Liver (tissue), 3 donors: Measurements from ENCODE around the gene OSBPL5.

Experiments used
- JUND ChIP-seq, 2 donors: IDR thresholded peaks; 2 replicates each; pipeline ENCODE4 v1.6.1; 2016; ENCODE audit warnings: antibody characterized with exemption in 2 of 2
- RAD21 ChIP-seq, 2 donors: IDR thresholded peaks; 2 replicates each; pipeline ENCODE4 v1.6.1; 2016; ENCODE audit warnings: antibody characterized with exemption in 2 of 2, mild to moderate bottlenecking in 2 of 2
- RXRA ChIP-seq, 2 donors: IDR thresholded peaks; 2 replicates each; pipeline ENCODE4 v1.6.1; 2017 to 2018; ENCODE audit warnings: antibody characterized with exemption in 2 of 2, mild to moderate bottlenecking in 1 of 2
- TAF1 ChIP-seq: conservative IDR thresholded peaks from 2 replicates; pipeline ENCODE4 v1.6.1; 2016; ENCODE audit warnings: antibody characterized with exemption, mild to moderate bottlenecking
- TF ChIP-seq, protein P1 (sequence below): IDR thresholded peaks from 2 replicates; pipeline ENCODE4 v1.6.1; 2016; ENCODE audit warnings: antibody characterized with exemption, mild to moderate bottlenecking
- TF ChIP-seq, protein P2 (sequence below): fragments of 150-350 bp; IDR thresholded peaks from 2 replicates; pipeline ENCODE4 v1.5.1; 2017; ENCODE audit warnings: improper control_type of control experiment, low read depth, low read length; ENCODE audit not compliant: missing input control
- TF ChIP-seq, protein P3 (sequence below): IDR thresholded peaks from 2 replicates; pipeline ENCODE4 v1.6.1; 2016; ENCODE audit warnings: antibody characterized with exemption
- TF ChIP-seq, protein P4 (sequence below): IDR thresholded peaks from 2 replicates; pipeline ENCODE4 v1.6.1; 2016; ENCODE audit warnings: antibody characterized with exemption
- TF ChIP-seq, protein P5 (sequence below): IDR thresholded peaks from 2 replicates; pipeline ENCODE4 v1.6.1; 2016; ENCODE audit warnings: antibody characterized with exemption
- donor health status: healthy.
- donor health status: healthy.

DNA sequence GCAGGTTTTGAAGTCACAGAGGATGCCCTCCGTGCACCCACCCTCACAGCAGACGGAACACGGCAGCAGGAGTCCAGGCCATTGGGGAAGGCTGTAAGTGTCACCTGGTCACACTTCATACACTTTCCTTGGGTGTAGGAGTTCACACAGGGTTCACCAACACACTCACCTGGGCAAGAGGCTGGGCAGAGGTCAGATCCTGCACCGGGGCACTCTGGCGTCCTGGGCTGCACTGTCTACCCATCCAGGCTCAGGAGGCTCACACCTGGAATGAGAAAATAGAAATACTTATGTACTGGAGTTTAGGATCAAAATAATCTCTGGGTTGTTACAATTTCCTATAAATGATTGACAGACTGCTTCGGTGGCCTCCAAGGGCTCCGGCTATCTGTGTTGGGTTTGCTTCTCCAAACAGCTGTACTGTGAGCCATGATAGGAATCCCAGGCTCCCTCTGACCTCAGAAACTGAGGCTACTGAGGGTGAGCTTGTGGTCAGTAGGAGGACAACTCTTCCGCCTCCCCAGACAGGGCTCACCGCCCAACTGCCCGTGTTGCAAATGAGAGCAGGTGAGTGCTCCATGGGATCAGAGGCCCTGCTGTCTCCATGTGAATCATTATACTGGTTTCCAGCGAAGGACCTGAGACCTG is 87.8 kb downstream of the OSBPL5 start:
- TF ChIP-seq RAD21 (IDR thresholded peaks at IDR 0.05) (no peak), TAF1 (no peak), JUND (IDR thresholded peaks at IDR 0.05) (no peak), RXRA (IDR thresholded peaks at IDR 0.05) (no peak)
- TF ChIP-seq, protein P1, sequence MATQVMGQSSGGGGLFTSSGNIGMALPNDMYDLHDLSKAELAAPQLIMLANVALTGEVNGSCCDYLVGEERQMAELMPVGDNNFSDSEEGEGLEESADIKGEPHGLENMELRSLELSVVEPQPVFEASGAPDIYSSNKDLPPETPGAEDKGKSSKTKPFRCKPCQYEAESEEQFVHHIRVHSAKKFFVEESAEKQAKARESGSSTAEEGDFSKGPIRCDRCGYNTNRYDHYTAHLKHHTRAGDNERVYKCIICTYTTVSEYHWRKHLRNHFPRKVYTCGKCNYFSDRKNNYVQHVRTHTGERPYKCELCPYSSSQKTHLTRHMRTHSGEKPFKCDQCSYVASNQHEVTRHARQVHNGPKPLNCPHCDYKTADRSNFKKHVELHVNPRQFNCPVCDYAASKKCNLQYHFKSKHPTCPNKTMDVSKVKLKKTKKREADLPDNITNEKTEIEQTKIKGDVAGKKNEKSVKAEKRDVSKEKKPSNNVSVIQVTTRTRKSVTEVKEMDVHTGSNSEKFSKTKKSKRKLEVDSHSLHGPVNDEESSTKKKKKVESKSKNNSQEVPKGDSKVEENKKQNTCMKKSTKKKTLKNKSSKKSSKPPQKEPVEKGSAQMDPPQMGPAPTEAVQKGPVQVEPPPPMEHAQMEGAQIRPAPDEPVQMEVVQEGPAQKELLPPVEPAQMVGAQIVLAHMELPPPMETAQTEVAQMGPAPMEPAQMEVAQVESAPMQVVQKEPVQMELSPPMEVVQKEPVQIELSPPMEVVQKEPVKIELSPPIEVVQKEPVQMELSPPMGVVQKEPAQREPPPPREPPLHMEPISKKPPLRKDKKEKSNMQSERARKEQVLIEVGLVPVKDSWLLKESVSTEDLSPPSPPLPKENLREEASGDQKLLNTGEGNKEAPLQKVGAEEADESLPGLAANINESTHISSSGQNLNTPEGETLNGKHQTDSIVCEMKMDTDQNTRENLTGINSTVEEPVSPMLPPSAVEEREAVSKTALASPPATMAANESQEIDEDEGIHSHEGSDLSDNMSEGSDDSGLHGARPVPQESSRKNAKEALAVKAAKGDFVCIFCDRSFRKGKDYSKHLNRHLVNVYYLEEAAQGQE = no peak
- TF ChIP-seq, protein P2, sequence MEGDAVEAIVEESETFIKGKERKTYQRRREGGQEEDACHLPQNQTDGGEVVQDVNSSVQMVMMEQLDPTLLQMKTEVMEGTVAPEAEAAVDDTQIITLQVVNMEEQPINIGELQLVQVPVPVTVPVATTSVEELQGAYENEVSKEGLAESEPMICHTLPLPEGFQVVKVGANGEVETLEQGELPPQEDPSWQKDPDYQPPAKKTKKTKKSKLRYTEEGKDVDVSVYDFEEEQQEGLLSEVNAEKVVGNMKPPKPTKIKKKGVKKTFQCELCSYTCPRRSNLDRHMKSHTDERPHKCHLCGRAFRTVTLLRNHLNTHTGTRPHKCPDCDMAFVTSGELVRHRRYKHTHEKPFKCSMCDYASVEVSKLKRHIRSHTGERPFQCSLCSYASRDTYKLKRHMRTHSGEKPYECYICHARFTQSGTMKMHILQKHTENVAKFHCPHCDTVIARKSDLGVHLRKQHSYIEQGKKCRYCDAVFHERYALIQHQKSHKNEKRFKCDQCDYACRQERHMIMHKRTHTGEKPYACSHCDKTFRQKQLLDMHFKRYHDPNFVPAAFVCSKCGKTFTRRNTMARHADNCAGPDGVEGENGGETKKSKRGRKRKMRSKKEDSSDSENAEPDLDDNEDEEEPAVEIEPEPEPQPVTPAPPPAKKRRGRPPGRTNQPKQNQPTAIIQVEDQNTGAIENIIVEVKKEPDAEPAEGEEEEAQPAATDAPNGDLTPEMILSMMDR = no peak
- TF ChIP-seq, protein P3, sequence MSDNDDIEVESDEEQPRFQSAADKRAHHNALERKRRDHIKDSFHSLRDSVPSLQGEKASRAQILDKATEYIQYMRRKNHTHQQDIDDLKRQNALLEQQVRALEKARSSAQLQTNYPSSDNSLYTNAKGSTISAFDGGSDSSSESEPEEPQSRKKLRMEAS = no peak
- TF ChIP-seq, protein P4, sequence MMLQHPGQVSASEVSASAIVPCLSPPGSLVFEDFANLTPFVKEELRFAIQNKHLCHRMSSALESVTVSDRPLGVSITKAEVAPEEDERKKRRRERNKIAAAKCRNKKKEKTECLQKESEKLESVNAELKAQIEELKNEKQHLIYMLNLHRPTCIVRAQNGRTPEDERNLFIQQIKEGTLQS = no peak
- TF ChIP-seq, protein P5, sequence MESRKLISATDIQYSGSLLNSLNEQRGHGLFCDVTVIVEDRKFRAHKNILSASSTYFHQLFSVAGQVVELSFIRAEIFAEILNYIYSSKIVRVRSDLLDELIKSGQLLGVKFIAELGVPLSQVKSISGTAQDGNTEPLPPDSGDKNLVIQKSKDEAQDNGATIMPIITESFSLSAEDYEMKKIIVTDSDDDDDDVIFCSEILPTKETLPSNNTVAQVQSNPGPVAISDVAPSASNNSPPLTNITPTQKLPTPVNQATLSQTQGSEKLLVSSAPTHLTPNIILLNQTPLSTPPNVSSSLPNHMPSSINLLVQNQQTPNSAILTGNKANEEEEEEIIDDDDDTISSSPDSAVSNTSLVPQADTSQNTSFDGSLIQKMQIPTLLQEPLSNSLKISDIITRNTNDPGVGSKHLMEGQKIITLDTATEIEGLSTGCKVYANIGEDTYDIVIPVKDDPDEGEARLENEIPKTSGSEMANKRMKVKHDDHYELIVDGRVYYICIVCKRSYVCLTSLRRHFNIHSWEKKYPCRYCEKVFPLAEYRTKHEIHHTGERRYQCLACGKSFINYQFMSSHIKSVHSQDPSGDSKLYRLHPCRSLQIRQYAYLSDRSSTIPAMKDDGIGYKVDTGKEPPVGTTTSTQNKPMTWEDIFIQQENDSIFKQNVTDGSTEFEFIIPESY = no peak
